OCI-LY3 (cell line): ENCODE measurements around the gene GFY.

ENCODE experiments used
- H2AFZ ChIP-seq: fragments of 200-600, 300-600 bp; shearing (Covaris generic); 2 replicates; pipeline ENCODE4 v1.6.0; 2014; ENCODE audit warnings: antibody characterized with exemption, low read depth, low read length
- H3K27ac ChIP-seq: fragments of 200-600, 300-600 bp; sonication (generic); 2 replicates; pipeline ENCODE4 v1.5.1; 2014; ENCODE audit warnings: mild to moderate bottlenecking, low read length, moderate library complexity, mixed read lengths
- H3K27me3 ChIP-seq: fragments of 200-600, 300-600 bp; sonication (generic); 2 replicates; pipeline ENCODE4 v1.6.1; 2014; ENCODE audit warnings: low read depth, low read length, mixed read lengths
- H3K36me3 ChIP-seq: fragments of 200-600, 300-600 bp; sonication (generic); replicated peaks from 2 replicates; pipeline ENCODE3; 2014; ENCODE audit warnings: low read depth, low read length, mixed read lengths
- H3K4me1 ChIP-seq: fragments of 300-600, 200-600 bp; sonication (generic); 2 replicates; pipeline ENCODE4 v1.6.1; 2014; ENCODE audit warnings: low read length, mixed read lengths
- H3K4me2 ChIP-seq: fragments of 200-600, 300-600 bp; sonication (generic); 2 replicates; pipeline ENCODE4 v1.6.1; 2014; ENCODE audit warnings: low read length, mixed read lengths
- H3K4me3 ChIP-seq: fragments of 300-600, 200-600 bp; sonication (generic); 2 replicates; pipeline ENCODE4 v1.5.1; 2014; ENCODE audit warnings: antibody characterized with exemption, mild to moderate bottlenecking, low read length, moderate library complexity
- H3K79me2 ChIP-seq: fragments of 300-600, 200-600 bp; shearing (Covaris generic); 2 replicates; pipeline ENCODE4 v1.6.1; 2014; ENCODE audit warnings: mild to moderate bottlenecking, low read length, mixed read lengths
- H3K9ac ChIP-seq: fragments of 300-600, 200-600 bp; shearing (Covaris generic); 2 replicates; pipeline ENCODE4 v1.6.0; 2014; ENCODE audit warnings: mild to moderate bottlenecking, low read length, moderate library complexity
- H3K9me3 ChIP-seq: fragments of 200-600, 300-600 bp; shearing (Covaris generic); 2 replicates; pipeline ENCODE4 v1.6.1; 2014; ENCODE audit warnings: low read length, mixed read lengths; ENCODE audit not compliant: insufficient read depth
- H4K20me1 ChIP-seq: fragments of 200-600, 300-600 bp; sonication (generic); 2 replicates; pipeline ENCODE4 v1.6.1; 2016; ENCODE audit warnings: low read length, mixed read lengths; ENCODE audit not compliant: insufficient read depth
- EZH2phosphoT487 ChIP-seq: fragments of 200-600 bp; shearing (Covaris generic); IDR thresholded peaks from 2 replicates; pipeline ENCODE4 v1.6.1; 2018; ENCODE audit warnings: antibody characterized with exemption, mixed run types, low read depth
- TF ChIP-seq, protein P1 (sequence below): fragments of 200-600, 300-600 bp; sonication (generic); IDR thresholded peaks from 2 replicates; pipeline ENCODE4 v1.5.1; 2014; ENCODE audit warnings: antibody characterized with exemption, low read length, low read depth

The GFY gene

DNA sequence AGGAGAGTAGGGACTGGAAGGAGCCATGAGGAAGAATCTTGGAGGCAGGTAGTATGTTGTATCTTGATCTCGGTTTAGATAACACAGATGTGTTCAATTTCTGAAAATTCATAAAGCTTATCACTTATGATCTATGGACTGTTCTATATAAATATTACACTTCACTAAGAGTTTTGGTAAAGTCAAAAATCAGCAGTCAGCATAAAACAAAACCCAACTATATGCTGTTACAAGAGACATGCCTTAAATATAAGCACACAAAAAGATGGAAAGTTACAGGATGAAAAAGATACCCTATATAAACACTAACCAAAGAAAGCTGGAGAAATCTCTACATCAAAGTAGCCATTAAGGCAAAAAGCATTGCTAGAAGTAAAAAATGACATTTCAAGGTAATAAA lies 41.6 kb upstream of the GFY start:
- no peaks in the 10 kb centered on the region for H4K20me1 ChIP-seq
- H3K27me3 ChIP-seq = no peaks in the 10 kb centered on the region
- TF ChIP-seq EZH2phosphoT487 = no peak
- TF ChIP-seq, protein P1, sequence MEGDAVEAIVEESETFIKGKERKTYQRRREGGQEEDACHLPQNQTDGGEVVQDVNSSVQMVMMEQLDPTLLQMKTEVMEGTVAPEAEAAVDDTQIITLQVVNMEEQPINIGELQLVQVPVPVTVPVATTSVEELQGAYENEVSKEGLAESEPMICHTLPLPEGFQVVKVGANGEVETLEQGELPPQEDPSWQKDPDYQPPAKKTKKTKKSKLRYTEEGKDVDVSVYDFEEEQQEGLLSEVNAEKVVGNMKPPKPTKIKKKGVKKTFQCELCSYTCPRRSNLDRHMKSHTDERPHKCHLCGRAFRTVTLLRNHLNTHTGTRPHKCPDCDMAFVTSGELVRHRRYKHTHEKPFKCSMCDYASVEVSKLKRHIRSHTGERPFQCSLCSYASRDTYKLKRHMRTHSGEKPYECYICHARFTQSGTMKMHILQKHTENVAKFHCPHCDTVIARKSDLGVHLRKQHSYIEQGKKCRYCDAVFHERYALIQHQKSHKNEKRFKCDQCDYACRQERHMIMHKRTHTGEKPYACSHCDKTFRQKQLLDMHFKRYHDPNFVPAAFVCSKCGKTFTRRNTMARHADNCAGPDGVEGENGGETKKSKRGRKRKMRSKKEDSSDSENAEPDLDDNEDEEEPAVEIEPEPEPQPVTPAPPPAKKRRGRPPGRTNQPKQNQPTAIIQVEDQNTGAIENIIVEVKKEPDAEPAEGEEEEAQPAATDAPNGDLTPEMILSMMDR = no peak
- H3K9me3 ChIP-seq = no peaks in the 10 kb centered on the region
- no peak overlapping the region for H3K27ac ChIP-seq
- no peak overlapping the region for H3K4me2 ChIP-seq
- H2AFZ ChIP-seq = no peak overlapping the region
- no peak overlapping the region for H3K9ac ChIP-seq
- H3K4me3 ChIP-seq = no peak overlapping the region
- H3K79me2 ChIP-seq = no peaks in the 10 kb centered on the region
- H3K4me1 ChIP-seq = peaks cover 16% of the 10 kb centered on the region
- H3K36me3 ChIP-seq = no peaks in the 10 kb centered on the region

DNA sequence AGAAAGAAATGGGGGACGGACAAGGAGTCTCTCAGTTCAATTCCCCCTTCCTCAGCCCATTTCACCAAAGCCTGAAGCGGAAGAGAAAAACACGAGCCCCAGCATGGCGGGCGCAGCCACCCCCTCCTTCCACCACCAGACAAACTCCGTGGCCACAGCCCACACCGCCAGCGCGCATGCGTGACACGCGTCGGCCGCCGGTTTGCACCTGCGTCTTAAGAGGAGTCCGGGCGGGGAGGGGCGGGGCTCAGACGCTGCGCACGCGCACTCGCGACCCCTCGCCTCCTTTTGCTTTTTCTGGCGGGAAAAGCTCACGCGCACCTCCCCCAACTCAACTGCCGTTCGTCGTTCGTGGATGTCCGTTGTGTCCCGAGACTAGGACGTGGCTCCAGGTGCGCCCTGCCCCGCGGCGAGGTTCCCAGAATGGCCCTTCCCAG lies 37.2 kb upstream of the GFY start, which contains the start of gene KASH5:
KASH5 (plus strand) TSS at position 314 of the 437 bp plus-strand sequence. CDS start 2,635 bp downstream, outside the sequence.
- Histone ChIP-seq H3K27ac (peak within 1 kb of the TSS; percentile 14; the same call in 1 of the 2 replicates), H4K20me1 (no peaks in the 10 kb centered on the region), H2AFZ (no peak within 1 kb of the TSS), H3K36me3 (no peaks in the 10 kb centered on the region), H3K27me3 (no peaks in the 10 kb centered on the region), H3K4me2 (peak within 1 kb of the TSS; percentile 61), H3K4me1 (peaks cover 41% of the 10 kb centered on the region), H3K4me3 (peak within 1 kb of the TSS; percentile 58), H3K9ac (peak within 1 kb of the TSS; percentile 50), H3K9me3 (no peaks in the 10 kb centered on the region), H3K79me2 (no peaks in the 10 kb centered on the region)
- TF ChIP-seq EZH2phosphoT487 = no peak
- TF ChIP-seq, protein P1 = no peak

DNA sequence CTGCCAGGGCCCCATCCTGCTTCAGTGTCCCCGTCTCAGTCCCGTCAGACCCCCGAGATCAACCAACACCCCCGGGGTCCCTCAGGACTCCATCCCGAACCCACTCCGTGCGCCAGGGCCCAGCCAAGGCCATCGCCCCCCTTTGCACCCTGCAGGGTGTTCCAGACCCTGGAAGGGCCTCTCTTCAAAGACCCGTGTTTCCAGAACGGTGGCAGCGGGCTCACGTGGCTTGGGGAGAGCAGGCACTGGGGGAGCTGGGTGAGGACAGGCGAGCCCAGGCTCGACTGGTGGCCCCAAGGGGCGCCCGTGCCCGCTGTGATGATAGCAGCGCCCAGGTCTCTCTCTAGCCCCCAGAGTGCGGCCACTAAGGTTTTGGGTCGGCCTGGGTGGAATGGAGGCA lies 35.8 kb upstream of the GFY start:
- Histone ChIP-seq H2AFZ (no peak overlapping the region), H3K4me2 (no peak overlapping the region), H3K36me3 (no peaks in the 10 kb centered on the region), H3K4me1 (peaks cover 41% of the 10 kb centered on the region), H3K9me3 (no peaks in the 10 kb centered on the region), H3K4me3 (no peak overlapping the region), H4K20me1 (no peaks in the 10 kb centered on the region), H3K79me2 (no peaks in the 10 kb centered on the region), H3K9ac (no peak overlapping the region), H3K27ac (no peak overlapping the region), H3K27me3 (no peaks in the 10 kb centered on the region)
- TF ChIP-seq, protein P1 = no peak
- no peak for TF ChIP-seq EZH2phosphoT487

- Histone ChIP-seq H3K4me1 (peaks cover 41% of the 10 kb centered on the region), H4K20me1 (no peaks in the 10 kb centered on the region), H3K27ac (no peak overlapping the region), H3K4me3 (peak overlapping the region; percentile 34), H3K27me3 (no peaks in the 10 kb centered on the region), H3K36me3 (no peaks in the 10 kb centered on the region), H3K9me3 (no peaks in the 10 kb centered on the region), H3K4me2 (peak overlapping the region; percentile 62), H2AFZ (0 out of 2 replicates have a peak overlapping the region, but pooled peaks have one; percentile 35), H3K79me2 (no peaks in the 10 kb centered on the region), H3K9ac (peak overlapping the region; percentile 9; the same call in 1 of the 2 replicates)
- TF ChIP-seq, protein P1 = no peak
- TF ChIP-seq EZH2phosphoT487 = no peak
Measured at GRCh38 chr19:49390131-49390928, 34.9 kb upstream of the GFY start.
